ENCODE measurements around the gene BRMS1.
"Not testable (repeated sequence)": the region's sequence is repeated elsewhere in the genome, so short reads cannot be mapped to it uniquely, and the experiment has no call there.

BRMS1 gene

DNA sequence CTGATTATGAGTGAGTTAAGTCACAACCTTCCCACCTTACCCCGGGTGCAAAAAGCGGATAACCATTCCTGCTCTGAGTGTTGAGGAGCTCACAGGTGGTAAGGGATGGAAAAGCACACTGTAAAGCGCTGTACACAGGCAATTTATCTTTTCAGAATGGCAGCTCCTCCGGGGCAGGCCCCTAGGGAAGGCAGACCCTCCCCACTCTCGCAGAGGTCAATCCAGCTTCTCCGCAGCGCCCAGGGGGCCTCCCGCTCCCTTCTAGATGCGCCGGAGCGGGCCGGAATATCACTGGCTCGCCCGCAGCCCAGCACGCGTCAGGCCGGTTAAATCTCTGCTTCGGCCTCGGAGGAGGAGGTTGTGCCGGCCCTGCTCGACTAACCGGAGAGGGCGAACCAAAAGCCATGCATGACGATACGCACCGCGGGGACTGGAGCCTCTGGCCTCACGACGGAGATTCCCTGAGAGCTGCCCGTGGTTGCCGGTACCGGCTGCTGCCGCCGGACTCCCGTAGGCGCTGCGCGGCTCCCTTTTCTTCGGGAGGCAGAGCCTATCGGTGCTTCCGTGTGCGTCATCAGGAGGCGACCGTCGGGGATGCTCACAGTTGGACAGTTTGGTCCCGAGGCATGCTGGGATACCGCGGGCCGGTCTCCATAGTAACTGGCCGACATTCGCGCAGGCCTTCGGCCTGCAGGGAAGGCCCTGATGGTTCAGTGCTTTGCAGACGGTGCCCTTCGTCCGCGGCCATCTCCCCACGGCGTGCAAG is at the start of gene BRMS1:
Gene BRMS1 (minus strand): TSS at position 555 of the 766 bp plus-strand sequence. CDS start 2,870 bp downstream, outside the sequence.
- DNase-seq: peak; percentile 99

GRCh38 chr11:66393954-66394353 is 49.0 kb upstream of the BRMS1 start:
- DNase-seq: no peak

GRCh38 chr11:66391322-66391721 is 46.4 kb upstream of the BRMS1 start:
- DNase-seq: no peak

GRCh38 chr11:66388780-66389386 is 44.0 kb upstream of the BRMS1 start:
- DNase-seq: peak; percentile 81

- DNase-seq: peak; percentile 90
These were observed 41.5 kb upstream of the BRMS1 start for GRCh38 chr11:66386171-66387069.

DNA sequence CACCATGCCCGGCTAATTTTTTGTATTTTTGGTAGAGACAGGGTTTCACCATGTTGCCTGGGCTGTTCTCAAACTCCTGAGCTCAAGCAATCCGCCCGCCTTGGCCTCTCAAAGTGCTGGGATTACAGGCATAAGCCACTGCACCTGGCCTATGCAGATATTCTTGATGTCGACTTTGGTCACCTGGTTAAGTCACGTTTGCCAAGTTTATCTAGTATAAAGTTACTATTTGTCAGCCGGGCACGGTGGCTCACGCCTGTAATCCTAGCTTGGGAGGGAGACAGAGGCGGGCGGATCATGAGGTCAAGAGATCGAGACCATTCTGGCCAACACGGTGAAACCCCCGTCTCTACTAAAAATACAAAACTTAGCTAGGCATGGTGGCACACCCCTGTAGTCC is 39.4 kb upstream of the BRMS1 start:
- DNase-seq: not testable (repeated sequence)

GRCh38 chr11:66380264-66380663 is 35.4 kb upstream of the BRMS1 start:
- not testable (repeated sequence) for DNase-seq

- not testable (repeated sequence) for DNase-seq
These were observed 28.9 kb upstream of the BRMS1 start for GRCh38 chr11:66373690-66374287.

DNA sequence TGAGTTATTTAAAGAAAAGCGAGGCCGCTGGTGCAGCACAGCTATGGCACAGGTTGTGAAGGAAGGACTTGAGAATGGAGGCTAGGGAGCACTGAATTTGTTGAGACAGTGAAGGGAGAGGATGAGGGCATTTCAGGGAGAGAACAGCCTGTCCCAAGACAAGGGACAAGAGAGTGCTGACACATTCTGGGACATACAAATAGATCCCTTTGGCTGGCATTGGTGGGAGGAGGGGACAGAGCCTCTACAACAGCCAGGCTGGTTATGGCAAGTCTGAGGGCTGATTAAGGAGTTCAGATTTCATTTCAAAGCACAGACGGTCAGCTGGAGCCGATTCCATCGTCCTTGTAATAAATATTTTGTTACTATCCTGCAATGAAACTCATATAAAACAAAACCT is 28.4 kb upstream of the BRMS1 start:
- DNase-seq: no peak

GRCh38 chr11:66371627-66372415 is 26.9 kb upstream of the BRMS1 start, which contains the start of gene SLC29A2:
Gene SLC29A2, minus strand, starts transcription at chr11:66371760. Its CDS starts 169 bp downstream, at chr11:66371591.
- peak; percentile 88 for DNase-seq

DNA sequence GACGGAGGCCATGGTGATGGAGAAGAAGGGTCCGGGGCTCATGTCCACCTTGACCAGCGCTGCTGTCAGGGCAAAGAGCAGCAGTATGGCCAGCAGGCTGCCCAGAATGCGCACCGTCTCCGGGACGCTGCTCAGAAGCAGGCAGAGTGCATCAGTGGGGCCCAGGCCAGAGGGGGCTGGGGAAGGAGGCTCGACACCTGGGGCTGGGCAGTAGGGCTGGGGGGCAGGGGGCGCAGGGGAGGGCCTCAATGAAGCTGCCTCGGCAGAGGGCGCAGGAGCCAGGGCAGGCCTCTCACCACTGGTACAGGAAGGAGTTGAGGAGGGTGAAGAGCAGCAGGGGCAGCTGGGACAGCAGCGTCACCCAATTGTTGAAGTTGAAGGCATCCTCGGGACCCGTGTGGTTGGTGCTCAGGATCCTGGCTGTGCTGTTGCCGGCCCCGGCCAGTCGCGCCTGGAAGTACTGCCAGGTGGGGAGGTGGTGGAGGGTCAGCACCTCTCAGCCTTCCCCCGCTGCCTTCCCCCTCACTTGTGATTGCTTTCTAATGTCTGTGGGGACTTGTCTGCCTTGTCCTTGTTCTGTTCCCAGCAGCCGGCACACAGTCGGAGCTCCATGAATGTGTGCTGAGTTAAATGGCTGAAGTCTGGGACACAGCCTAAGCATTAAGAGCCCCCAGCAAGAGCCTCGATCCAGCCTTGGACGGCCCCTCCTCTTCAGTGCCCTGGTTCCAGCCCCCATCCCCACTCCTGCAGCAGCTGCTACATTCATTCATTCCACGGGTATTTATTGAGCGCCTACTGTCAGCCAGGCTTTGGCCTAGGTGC is 24.4 kb upstream of the BRMS1 start:
- DNase-seq: no peak

GRCh38 chr11:66368484-66368883 is 23.6 kb upstream of the BRMS1 start:
- no peak for DNase-seq

- DNase-seq: no peak
These were observed 22.8 kb upstream of the BRMS1 start for GRCh38 chr11:66367561-66368312.

DNA sequence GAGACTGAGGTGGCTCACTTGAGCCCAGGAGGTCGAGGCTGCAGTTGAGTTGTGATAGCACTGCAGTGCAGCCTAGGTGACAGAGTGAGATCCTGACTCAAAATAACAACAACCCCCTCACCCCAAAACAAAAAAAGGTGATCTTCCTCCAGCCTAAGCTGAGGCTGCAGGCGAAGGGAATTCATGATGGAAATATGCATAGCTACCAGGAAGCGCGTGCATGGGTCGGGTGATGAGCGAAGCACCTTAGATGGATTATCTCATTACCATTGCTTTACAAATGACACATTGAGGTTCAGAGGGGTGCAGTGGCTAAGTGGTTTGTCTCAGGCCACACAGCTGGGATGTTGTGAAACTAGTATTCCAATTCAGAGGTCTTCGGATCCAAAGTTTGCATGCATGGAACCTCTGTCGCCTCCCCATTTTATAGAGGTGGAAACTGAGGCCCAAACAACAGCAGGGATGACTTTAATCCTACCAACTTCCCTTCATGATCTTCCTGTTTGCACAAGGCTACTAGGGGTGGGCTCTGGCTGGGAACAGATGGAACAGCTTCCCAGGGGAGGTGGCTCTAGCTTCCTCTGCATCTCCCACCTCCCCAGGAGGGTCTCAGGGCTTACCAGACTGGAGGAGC is 22.1 kb upstream of the BRMS1 start:
- DNase-seq: no peak

- DNase-seq: no peak
These were observed 21.1 kb upstream of the BRMS1 start for GRCh38 chr11:66365711-66366619.

GRCh38 chr11:66365166-66365565 is 20.3 kb upstream of the BRMS1 start:
- no peak for DNase-seq

DNA sequence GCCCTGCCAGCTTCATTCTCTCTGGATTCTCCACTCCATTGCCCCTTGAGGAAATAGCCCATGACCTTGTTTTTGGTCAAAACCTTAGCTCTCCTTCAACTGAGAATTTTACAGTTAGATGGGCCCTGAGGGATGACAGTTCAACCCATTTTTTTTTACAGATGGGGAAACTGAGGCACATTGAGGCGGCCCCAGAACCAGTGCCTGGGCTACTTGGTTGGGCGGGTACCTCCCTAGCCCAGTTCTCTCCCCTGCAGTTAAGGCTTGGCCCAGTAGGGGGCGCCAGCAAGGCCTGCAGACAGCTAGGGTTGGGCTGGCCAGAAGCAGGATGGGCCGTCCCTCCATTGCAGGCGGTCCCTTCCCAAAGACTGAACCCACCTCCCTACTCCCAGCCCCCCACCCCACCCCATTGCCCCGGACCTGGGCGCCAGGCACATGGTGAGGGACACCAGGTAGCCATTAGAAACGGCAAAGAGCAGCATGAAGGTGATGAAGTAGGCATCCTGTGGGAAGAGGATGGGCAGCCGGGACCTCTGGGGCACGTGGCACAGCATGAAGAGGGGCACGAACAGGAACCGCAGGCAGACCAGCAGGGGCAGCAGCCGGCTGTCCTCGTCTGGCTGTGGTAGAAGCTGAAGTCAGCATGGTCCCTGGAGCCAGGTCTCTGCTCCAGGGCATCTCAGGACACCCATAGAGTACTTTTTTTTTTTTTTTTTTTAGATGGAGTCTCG is 19.1 kb upstream of the BRMS1 start:
- DNase-seq: peak; percentile 86

DNA sequence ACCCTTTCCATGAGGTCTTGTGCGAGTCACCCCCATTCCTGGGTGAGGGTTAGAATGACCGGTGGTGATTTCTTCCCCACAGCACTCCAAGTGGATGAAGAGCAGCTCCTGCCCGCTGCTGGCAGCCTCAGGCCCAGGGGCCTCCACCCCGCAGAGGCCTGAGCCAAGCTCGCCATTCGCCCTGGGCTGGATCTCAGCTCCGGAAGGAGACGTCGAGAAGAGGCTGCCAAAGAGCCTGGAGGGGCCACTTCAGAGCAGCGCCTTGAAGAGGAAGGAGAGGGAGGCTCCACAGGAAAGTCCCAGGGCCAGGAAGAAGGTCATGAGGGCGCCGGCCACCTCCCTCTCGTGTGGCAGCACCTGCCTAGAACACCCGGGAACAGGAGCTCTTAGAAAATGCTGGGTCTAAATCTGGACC is 18.3 kb upstream of the BRMS1 start:
- DNase-seq: no peak

All from stimulated activated CD4-positive, alpha-beta T cell treated with anti-CD3 and anti-CD28 coated beads, Interleukin-15, amount 100 ng/mL, for 24 hours (primary cell).